ENCODE data around the gene FCHSD2.
A peak's percentile ranks its signal among the peaks of the same experiment; 100 is the strongest.

The FCHSD2 gene
- total RNA-seq, result 35.2 to 41.5 reads per million in 2 donors

DNA sequence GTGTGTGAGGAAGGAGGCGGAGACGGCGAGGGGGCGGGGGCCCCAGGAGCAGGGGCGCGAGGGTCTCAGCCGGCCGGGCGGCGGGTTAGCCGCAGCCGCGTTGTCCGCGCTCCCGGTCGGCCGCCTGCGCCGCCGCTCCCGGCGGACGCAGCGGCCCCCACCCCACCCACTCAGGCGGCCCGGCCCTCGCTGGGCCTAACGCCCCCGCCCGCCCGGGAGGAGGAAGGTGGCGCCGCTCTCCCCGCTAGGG lies at the start of gene FCHSD2:
FCHSD2 (minus strand) TSS at position 191 of the 250 bp plus-strand sequence. CDS start 441 bp downstream, outside the sequence.
- DNase-seq, result no peak

DNA sequence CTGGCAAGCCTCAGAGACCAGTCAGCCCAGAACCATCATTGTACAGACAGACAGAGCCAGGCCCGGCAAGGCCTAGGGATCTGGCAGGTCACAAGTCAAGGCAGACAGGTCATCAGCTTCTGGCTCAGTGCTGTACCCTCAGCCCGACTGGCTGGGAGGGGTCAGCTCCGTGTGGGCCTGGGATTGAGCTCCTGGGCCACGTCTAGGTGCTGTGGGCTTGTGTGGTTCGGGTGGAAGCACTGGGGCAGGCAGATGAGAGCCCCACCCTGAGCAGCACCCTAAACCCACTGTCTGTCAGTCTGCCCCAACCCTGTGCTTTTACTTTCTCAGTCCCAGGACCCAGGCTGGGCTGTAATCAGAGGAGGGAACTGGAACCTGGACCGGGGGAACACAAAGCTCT lies 49.0 kb upstream of the FCHSD2 start:
- no peak for DNase-seq

DNA sequence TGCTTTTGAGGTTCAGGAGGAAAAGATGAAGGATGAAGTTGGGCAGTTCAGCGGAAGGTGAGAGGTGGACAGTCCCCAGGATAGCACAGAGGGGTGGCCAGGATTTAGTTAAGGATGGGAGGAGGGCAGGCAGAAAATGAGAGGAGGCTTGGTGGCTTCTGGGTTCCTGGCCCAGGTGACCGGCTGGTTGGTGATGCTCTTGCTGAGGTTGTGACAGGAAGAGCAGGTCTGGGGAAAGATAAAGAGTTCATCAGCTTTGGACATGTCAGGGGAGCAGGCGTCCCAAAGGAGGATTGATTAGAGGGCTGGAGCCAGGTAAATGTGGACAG lies 48.4 kb upstream of the FCHSD2 start:
- DNase-seq, result no peak

DNA sequence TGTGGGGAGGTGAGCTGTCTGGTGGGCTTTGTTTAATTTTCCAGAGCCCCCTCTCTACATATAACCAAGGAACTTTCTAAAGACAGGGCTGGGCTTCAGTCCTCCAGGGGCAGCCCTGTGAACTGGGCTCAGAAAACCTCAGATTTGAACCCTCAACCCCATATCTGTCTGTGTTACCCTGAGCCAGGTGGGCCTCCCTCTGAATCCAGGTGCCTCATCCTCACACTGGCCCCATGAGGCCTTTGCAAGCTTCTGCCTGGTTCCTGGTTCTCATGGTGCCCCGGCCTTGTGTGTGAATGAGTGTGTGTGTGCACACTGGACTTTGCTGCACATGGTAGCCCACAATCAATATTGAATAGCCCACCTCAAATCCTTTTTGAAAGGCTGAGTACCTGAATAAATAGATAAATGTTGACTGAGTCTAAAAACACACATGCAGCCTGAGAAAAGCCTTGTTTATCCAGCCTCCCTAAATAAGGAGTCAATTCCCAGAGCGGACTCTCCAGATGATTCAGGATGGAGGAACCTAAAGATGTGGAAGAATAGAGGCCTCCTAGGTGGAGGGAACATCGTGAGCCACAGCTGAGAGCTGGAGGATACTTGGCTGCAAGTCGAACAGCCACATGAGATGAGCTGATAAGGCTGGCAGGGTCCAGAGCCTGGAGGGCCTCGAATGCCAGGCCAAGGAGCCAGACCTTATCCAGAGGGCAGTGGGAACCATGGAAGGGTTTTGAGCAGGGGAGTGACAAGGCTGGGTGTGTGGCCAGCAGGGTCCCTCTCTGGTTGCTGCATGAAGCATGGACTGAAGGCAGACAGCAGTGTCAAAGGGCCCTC lies 47.8 kb upstream of the FCHSD2 start:
- DNase-seq, result no peak

DNA sequence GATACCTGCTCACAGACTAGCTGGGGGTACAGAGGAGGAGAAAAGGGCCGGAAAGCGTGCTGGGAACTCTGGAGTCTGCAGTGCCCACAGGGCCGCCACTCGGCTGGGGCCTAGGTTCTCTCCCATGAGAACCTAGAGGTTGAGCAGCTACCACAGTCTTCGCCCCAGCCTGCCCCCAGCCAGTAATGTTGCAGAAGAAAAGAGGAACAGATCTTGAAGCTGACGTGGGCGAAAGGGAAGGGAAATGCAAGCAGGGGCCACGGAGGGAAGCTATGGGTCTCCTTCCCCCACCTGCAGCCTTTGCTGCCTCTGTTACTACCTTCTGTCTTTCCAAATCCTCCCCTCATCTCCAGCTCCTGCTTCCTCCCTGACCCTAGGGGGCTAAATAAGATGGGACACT lies 47.2 kb upstream of the FCHSD2 start:
- DNase-seq, result no peak

DNA sequence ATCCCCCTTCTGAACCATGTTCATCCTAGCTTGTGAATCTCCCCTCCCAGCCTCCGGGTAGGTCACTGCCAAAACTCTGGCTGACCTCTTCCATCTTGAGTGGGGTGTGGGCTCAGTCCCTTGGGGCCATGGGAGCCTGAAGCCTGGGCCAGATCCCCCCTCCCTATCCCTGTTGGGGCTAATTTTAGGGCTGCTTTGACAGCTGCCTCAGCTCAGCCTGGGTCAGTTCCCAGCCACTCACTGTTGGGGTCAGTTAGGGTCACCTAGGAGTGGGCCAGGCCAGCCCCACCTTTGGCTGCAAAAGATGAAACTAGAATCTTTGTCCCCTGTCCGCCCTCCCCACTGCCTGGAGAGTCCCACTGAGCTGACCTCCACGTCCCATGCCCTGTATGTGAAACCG lies 46.2 kb upstream of the FCHSD2 start:
- no peak for DNase-seq

DNA sequence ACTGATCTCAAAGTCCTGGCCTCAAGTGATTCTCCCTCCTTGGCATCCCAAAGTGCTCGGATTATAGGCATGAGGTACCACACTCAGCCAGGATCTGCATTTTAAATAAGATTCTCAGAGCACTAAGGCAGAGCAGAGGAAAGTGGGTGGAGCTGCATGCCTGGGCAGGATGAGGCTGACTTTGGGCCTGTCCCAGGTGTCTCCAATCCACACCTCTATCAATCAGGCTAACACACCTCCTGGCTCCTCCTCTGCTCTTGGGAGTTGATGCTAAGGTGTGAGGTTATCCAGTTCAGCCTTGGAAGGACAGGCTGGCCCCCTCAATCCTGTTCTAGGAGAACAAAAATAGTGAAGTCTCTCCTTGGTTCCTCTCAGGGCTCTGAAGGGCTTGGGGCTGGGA lies 45.7 kb upstream of the FCHSD2 start:
- no peak for DNase-seq

DNA sequence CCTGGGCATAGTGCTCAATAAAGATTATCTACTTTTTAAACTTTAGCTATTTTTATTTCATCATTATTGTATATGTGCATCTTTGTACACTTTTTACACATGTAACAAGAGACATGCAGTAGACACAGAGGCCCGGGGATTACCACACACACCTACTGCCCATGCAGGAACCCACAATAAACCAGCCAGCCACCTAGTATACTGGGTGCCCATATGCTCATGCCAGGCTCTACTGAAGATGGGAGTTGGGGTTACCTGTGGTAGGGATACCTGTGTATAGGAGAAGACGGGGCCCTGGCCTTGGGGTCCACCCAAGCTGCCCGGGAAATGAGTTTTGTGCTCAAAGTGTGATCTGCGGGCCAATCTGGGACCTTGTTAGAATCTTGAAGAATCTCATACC lies 44.8 kb upstream of the FCHSD2 start:
- no peak for DNase-seq

DNA sequence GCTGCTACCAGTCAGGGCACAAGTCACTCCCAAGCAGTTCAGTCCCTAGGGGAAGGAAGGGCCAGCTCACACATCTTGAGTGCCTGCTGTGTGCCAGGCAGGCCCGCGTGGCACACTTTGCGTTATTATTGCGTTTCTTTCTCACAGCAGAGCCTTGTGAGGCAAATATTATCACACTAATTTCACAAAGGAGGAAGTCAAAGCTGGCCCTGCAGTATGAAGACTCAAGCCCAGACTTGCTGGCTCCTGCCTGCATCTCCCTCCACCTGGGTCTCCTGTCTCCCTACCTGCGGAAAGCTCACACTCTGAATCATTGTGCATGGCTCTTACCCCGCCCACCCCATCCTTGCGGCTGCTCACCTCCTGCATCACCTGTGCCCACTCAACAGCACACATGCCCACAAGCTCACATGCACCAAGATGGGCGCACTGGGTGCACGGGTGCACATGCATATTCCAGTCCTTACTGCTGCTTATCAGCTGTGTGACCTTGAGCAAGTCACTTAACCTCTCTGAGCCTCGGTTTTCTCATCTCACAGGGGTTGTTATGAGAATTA lies 44.3 kb upstream of the FCHSD2 start:
- no peak for DNase-seq

DNA sequence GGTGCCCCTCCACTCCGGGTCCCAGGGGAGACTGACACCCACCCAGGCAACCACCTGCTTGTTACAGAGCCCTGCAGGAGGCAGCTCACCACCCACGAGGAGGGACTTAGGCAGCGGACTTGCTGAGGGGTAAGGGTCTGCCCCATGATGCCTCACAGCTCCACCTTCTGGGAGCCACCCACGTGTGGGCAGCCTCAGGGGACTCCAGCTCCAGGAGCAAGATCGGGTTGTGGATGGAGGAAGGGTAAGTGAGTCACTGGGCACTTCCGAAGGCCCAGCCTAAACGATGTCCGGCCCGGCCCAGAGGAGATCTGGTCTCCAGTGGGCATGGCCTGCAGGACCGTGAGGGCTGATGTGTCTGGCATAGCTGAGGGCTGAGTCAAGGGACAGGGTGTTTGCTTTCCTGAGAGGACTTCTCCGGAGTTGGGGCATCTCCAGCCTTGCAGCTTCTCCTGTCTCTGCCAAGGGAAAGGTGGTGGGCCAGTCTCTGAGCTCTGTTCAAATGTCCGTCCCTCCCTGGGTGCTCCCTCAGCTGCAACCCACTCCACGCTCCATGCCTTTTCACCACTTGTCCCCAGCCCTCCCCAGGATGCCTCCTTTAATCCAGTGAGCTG lies 43.7 kb upstream of the FCHSD2 start:
- no peak for DNase-seq

DNA sequence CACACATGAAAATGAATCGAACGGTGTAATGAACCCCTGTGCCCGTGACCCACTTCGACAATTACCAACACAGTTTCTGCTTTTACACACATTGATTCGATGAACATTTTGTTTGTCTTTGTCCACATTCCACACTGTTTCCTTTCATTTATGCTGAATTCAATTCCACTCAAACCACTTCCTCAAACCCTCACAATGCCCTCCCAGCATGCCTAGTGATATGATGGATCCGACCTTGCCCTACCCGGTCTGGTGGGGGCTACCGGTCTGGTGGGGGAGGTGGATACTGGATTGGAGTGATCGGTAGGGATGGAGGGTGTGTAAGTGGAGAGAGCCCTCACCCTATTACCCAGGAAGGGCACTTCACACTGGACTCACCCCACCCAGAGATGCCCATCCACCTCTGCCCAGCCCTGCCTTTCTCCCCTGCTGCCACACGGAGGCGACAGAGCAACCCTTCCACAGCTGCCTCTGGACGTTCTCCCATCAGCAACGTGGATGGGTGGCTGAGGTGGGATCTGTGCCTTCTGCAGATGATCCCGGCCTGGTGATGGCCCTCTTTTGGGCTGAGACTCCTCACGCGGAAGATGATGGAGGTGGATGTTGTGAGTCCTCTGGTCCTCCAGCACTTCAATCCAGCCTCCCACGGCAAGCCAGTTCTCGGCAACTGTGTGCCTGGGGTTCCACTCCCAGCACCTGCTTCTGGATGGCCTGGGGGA lies 43.0 kb upstream of the FCHSD2 start:
- peak; percentile 19 for DNase-seq

DNA sequence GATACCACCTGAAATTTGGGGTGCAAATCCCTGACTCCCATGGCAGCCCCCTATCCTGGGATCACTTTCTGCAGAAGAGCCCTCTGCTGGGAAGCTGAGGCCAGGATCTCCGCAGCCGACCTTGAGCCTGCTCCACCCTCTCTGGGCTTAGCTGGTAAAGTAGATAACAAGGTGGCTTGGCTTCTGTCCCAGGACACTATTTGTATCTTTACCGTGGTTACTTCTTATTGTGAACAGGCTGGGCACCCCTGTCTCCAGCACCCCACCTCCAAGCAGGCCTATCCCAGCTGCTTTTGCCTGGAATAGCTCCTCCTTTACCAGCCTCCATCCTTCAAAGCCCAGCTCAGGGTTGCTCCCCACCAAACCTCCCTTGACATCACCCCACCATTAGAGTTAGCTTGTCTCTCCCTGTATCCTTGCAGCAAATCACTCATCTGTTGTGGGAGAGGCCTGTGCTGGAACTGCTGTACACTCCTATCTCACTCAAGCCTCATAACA lies 40.8 kb upstream of the FCHSD2 start:
- no peak for DNase-seq

DNA sequence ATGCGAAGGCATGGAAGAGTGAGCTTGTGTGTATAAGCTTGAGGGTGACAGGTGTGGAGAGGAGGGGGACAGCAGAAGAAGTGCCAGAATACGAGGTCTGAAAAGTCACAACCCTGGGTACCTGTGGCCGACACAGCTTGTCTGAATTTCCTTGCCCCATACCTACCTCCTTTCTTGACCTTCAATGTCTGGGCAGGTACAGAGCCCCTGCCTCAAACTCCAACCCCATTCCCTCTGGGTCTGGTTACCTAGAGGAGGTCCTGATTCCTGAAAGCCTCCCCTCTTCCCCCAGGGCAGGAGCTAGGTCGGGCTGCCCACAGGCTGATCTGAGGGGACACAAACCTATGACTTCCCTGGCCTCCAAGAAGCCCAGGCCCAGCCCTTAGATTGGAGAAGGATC lies 36.6 kb upstream of the FCHSD2 start:
- DNase-seq, result no peak

DNA sequence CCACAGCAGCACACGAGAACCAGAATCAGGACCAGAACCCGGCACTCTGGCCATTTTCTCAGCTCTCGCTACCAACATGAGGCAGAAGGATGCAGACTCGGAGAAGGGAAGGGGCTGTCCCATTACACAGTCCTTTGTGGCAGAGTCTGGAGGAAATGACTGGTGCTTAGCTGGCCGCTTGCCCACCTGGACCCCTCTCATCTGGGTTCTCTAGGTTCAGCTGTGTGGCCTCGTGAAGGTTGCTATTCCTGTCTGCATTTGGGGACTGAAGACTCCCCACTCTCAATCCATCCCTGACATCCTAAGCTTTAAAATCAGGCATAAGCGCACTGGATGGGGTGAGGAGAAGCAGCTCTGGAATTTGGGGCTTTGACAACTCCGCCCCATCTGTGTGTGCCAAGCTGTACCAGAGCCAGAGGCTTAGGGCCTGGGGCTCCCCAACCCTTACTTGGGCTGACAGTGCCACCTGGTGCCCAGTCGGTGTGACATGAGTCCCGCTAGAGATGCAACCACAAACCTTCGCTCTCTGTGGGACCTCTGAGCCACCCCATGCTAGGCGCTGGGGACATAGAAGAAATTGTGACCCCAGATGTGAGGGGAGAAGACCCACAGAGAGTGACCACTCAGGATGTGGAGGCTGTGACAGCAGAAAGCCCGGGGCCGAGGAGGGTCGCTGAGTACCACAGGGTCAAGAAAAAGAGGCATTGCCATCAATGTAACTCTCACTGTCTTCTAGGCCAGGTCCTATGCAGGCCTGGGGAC lies 35.8 kb upstream of the FCHSD2 start:
- DNase-seq, result peak; percentile 69

DNA sequence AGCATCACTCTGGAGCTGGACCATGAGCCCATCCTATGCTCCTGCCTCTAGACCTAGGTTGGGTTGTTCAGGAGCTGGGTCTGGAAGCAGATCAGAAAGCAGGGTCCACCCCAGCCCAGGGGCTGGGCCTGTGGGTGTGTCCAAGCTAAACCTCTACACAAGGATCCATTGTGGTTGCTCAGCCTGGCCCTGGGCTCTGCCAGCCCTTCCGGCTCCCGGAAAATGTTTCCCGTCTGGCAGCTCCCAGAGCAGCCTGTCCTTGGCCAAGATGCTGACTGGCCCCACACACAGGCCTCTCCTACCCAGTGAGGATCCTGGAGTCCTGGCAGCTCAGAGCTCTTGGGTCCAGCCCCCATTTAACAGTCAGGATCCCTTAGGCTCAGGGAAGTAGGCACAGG lies 35.3 kb upstream of the FCHSD2 start:
- DNase-seq, result no peak

DNA sequence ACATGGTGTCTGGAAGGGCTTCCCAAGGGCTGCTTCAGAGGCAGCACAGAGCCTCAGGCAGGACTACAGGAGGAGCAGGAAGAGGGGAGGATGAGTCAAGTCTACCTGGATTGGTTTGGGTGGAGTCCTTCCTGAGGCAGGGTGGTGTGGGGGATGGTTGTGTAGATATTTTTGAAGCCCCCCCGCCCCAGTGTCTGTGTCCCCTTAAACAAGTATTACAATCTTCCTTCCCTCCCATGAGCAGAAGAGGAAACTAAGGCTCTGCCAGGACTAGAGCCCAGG lies 34.7 kb upstream of the FCHSD2 start:
- no peak for DNase-seq

DNA sequence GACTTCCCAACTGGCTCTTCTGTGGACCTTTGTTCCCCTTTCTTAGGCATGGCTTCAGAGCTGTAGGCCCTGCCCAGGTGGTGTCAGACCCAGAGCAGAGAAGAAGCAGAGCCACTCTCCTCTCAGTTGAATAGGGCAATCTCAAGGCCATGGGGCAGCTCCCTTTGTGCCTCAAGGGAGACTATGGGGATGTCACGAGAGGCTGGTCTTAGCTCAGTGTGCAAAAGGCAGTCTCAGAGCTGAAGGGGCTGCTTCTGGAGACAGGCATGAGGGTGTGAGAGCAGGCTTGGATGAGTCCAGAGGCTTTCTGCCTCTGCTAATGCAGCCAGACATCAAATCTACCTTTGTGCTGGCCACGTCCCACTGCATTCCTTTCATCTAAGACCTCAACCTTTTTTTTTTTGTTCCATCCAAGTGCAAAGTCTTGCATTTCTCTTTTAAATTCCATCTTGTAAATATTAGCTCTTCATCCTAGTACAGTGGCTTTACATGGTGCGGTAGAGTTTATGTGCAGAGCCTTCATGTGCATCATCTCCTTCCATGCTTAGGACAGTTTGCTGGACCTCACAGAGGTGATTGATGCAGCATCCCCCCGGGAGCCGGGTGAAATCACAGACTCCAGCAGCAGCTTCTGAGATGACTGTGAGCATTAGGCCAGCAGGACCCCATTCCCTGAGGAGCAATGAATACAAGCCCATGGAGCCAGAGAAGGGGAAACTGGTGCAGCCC lies 34.2 kb upstream of the FCHSD2 start:
- DNase-seq, result no peak

DNA sequence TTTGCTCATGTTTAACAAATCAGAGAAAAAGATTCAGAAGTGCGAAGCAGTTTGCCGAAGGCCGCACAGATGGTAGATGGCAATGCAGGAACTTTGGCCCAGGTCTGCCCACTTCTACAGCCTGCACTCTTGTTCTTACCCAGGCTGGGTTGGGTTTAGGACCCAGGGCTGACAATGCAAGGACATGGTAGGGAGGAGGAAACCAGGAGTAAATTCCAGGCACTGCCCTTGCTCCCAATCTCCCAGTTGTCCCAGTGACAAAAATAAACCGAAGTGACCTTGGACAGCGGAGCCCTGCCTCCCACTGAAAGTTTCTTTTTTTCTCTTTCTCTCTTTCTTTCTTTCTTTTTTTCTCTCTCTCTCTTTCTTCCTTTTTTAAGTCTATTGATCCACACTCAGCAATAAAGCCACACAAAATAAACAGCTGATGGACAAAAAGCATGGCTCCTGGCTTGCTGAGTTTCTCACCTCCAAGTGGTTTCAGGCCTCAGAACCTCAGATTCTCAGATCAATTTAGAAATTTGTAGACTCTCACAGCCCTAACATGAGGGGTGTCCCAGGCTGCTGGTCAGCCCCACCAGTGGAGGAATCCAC lies 33.5 kb upstream of the FCHSD2 start:
- DNase-seq, result no peak

DNA sequence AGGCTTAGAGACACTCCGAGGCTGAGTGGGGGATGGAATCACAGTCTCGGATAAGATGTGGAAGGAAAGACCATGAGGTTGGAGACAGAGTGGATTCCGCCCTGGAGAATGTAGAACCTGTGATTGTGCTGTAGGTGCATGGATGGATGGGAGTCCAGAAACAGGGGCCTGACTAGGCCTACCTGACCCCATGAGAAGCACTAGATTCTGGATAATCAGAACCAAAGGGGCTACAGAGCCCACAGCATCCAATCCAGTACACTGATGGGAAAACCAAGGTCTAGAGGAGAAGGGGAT lies 32.3 kb upstream of the FCHSD2 start:
- no peak for DNase-seq

DNA sequence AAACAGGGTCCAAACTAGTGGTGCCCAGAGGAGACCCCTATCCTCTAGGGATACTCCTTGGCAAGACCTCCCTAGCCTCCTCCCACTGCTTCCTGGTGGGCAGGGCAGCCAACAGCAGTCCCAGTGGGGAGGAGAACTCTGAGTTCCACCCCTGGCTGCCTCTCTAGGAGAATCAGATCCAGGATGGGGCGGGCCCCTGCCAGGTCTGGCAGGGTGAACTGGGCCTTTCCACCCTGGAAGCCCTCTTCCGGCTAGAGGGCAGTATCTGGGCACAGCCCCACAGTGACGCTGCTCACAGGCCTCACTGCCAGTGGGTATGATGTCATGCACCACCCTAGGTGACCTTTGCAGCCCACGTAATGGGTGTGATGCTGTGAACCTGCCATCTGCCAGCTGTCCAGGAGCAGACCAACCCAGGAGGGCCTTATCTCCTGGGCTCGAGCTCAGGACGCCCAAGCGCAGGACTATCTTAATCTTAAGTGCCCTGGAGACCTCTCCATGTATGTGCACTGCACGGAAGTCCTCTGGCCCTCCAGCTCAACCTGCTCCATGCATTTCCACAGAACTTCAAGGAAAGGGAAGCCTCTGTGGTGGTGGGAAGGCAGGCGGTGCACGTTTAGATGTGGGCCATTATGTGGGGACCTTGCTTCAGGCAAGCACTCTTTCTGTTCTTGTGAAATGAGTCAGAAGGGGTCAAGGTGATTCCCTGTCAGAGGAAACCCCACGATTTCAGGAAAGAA lies 31.8 kb upstream of the FCHSD2 start:
- DNase-seq, result no peak

DNA sequence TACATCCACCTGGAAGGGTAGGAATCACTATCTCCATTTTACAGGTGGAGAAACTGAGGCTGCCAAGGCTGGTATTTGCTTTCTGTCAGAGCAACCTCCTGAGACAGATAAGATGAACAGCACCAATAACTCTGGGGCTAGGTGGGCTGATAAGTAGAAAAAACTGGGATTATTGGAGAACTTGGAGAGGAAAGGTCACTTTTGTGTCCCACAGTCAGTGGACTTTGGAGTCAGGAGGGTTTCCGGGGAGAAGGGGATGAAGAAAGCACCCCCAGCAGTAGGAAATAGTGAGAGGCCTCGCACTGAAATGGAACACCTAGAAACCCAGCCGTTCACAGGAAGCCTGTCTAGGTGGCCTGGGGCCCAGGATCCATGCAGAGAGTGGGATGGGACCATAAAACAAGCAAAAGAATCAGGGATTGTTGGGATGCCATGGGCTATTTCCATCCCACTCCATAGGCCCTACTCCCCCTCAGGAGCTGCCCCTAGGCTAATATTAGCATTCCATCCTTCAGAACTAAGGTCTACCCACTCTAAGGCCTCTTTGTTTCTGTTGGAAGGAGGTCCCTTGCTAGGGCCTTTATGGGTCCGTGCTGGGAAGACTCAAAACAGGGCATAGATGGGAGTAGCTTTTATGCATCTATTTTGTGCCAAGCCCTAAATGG lies 31.0 kb upstream of the FCHSD2 start:
- DNase-seq, result no peak

Data from T-helper 9 cell (primary cell).